NCI-H1436 (cell line): ENCODE measurements around the gene MPZL3.

Experiments used
- DNase-seq: peaks from one replicate; lab custom pipeline; 2025; lab: John Stamatoyannopoulos, UW

Gene MPZL3

DNA sequence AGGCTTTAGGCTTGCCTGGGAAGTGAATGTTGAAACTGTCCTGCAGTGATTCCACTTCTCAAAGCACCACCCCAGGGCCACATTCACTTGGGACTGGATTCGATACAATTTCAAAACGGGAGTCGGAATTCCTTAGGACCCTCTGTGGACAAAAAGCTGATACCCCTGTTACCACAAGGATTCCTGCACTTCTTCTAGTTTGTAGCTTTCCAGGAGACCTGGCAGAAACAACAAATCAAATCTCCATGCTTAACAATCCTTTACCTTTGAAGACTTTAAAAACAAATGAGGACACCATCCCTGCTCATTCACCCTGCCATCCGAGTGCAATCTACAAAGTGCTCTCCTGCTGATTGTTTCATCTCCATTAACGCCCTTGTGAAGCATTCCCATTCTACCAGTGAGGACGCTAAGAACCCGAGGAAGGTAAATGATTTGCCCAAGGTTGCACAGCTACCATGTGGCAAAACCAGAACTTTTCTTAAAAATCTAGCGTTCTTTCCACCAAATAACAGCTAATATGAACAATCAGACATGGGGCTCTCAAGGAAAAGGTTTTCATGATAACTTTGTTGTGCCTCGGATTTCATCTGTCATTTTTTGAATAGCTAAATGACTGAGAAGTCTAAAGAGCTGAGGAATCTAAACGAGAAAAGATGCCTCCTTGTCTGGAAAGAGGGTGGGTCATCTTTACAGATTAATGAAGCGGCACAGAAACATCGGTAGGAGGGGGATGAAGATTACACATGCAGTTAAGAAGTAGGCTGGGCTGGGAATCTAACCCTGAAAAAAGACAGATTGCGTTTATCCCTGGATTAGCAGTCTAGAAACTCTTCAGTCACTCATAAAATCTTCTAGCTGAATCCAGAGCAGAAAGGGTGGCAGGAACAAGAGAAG lies 12.7 kb upstream of the MPZL3 start:
- DNase-seq, result no peak

DNA sequence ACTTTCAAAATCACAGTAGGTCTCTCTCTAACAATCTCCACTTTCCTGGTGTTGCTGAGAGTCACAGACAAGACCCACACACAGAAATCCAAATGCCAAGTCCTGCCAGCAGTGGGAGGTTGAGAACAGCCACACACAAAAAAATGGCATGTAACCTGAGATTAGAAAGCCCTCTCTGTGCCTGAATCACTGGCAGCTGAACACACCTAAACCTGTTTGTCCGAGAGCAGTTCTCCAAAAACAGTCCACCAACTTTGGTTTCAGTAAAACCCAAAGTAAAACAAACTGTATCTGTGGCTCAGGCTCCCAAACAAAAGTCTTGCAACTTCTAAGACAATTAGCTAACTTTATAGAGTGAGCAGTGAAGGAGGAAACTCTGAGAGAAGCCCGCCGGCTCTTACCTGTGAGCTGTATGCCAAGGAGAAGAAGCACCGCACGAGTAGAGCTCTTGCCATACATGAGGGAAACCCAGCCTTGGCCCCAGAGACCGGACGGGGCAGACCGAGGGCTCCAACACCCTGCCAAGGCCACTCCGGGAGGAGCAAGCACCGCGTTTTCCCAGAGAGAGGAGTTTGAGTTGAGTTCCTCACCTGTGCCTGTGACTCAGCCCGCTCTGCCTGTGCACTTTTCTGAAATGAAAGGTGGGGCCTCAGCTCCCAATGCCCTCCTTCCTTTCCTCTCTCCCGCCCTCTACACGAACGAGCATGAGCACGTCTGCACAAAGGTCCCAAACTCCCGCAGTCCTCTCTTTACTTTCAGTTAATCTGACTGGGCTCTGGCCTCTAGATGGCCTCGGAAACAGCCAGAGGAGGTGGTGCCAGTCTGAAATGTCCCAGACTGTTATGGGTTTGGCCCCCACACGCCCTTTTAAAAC lies 11.8 kb upstream of the MPZL3 start, which contains the start of gene MPZL2:
Gene MPZL2, minus strand, starts transcription at position 603 of the 874 bp plus-strand sequence. Its CDS starts 144 bp downstream, at position 459.
- DNase-seq, result no peak

DNA sequence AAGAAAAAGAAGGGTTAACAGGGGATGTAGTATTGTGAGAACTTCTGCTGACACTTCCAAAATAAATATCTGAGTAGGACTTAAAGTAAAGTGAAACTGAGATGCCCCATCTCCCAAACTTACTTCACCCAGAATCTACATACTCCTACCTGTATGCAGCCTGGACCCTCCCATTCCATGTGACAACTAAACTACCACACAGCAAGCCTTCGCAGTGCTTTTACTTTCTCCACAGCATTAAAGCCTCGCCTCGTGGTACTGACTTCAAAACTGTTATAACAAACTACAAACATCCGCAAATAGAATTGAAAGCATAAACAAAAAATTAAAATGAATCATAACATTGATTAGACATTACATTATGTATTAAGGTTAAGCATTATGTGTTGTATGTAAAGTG lies 10.9 kb upstream of the MPZL3 start:
- no peak for DNase-seq

DNA sequence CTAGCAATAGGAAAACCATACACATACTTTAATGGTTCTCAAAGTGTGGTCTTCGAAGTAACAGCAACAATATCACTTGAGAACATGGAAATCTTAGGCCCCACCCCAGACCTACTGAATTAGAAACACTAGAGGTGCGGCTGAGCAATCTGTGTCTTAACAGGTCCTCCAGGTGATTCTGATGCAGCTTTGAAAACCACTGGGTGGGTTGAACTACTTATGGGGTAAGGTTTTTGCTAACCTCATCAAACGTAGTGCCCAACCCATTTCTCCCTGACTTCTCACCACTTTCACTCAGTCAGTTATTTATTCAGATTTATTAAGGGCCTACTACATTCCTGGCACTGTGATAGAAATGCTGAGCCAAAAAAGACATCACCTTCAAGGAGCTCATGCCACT lies 8.2 kb upstream of the MPZL3 start:
- no peak for DNase-seq

DNA sequence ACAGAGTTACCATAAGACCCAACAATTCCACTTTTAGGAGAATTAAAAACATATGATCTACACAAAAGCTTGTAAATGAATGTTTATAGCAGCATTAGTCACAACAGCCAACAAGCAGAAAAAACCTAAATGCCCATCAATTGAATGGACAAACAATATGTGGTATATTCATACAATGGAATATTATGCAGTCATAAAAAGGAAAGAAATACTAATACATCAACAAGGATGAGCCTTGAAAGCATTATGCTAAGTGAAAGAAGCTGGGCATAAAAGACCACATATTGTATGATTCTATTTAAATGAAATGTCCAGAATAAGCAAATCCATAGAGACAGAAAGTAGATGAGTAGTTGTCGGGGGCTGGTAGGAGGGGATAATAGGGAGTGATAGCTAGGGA lies 7.0 kb upstream of the MPZL3 start:
- DNase-seq, result no peak

DNA sequence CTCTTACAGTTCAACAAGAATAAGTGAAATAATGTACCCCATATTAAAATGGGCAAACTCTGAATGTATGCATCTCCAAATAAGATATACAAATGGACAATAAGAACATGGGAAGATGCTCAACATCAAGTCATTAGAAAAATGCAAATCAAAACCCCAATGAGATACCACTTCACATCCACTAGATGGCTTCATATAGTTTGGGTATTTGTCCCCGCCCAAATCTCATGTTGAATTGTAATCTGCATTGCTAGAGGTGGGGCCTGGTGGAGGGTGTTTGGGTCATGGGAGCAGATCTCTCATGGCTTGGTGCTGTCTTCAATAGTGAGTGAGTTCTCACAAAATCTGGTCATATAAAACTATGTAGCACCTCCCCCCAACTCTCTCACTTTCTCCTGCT lies 6.2 kb upstream of the MPZL3 start:
- no peak for DNase-seq

DNA sequence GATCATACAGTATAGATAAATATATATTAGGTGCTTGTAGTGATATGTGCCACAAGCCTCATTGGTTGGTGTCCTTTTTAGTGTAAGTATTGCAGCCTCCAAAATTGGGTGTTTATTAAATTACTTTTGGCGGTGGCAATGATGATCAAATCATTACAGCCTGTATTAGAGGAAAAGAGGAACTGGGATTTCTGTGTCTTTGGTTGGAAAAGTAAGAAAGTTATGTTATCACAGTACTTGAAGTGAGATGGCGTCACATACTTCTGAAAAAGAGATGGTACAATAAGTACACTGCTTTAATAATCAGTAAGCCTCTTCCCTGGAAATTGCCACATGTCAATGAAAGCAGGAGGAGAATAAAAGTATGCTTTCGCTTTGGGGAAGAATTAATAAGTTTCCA lies 523 bp upstream of the MPZL3 start:
- DNase-seq, result no peak

DNA sequence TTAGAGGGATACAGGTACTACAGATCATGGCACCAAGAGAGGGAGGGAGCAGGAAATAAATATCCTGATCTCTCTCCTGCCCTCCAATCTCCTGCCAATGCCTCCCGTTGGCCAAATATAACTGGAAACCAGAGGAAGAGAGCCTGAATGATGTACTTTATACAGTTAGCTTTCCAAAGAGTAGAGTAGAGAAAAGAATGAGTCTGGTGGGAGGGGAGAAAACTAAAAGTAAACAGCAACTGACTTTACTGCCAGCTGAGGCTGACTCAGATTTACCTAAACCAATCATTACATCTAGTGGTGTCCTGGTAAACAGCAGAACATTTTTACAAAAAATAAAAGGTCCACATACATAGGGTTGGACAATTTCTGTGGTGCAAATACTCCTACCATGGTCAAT lies 5.1 kb downstream of the MPZL3 start:
- no peak for DNase-seq

DNA sequence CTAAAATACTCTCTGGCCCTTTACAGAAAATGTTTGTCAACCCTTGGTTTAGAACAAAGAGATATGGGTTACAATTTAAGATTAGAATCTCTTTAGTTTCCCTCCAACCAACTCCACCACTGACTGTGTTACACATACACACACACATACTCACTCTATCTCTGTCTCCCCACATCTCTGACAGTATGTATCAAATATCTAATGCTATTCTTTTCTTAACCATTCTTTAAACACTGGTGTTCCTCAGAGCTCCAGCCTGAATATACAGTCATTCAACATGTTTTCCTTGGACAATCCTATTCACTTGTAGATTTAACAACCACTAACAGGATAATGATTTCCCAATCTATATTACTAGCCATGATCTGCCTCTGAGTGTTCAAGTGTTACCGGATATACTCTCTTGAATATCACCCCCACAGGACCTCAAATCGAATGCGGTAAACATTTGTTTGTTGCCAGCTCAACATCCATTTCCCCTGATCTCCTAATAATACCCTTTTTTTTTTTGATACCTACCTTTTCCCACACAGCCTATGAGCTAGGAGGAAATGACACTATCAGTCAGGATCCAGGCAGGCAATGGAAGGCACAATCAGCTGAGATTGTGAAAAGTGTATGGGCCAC lies 6.1 kb downstream of the MPZL3 start:
- no peak for DNase-seq

DNA sequence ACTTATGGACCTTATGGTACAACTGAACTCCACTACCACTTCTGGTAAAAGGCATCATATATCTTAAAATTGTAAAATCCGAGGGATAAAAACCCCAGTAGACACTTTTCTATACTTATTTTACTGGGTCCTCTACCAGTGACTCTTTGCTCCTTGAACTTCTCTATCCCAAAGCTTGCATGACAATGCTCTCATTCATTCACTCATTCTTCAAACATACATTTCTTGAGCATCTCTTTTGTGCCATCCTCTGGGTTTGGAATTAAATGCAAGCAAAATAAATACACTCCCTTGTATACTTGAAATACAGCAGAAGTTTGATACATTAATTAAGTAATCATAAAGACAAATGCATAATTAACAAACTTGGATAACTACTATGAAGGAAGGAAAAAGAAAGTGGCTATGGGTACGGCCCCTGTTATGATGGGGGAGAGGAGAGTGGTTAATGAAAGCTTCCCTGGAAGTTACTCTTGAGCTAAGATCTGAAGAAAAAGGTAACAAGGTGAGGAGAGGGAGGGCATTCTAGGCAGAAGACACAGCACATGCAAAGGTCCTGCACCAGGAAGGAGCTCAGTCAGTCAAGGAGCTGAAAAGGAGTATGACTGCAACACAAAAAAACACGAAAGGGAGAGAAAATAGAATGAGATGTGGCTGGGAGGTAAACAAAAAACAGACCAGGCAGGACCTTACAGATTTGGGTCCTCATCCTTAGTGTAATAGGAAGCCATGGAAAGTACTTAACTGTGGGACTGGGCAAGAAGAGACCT lies 8.0 kb downstream of the MPZL3 start:
- no peak for DNase-seq

DNA sequence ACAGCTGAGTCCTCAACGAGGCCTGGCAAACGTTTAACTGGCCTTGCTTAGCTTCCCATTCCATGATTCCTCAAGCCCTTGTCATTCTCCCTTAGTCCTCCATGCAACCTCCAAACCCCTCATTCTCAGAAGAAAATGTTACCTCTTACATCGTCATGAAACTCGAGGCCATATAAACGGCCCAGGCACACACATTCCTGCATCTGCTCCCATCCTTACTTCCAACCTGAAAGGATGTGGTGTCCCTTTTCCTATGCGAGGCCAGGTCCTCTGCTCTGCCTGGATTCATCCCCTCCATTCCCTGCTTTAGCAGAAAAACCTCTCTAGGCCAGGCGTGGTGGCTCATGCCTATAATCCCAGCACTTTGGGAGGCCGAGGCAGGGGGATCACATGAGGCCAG lies 9.0 kb downstream of the MPZL3 start:
- no peak for DNase-seq

DNA sequence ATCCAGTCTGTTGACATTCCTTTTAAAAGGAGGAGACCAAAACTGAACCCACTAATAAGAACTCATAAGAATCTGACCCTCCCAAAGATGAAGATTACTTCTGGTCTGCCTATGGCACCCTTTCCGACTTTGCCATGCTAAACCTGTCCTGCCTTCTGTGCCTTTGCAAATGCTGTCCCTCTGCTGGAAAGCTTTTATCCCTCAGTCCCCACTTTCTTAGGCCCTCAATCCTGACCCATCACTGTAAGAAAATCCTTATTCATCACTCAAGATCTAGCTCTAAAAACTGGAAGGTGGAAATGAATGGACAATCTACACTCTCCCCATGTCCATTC lies 10.4 kb downstream of the MPZL3 start:
- no peak for DNase-seq

DNA sequence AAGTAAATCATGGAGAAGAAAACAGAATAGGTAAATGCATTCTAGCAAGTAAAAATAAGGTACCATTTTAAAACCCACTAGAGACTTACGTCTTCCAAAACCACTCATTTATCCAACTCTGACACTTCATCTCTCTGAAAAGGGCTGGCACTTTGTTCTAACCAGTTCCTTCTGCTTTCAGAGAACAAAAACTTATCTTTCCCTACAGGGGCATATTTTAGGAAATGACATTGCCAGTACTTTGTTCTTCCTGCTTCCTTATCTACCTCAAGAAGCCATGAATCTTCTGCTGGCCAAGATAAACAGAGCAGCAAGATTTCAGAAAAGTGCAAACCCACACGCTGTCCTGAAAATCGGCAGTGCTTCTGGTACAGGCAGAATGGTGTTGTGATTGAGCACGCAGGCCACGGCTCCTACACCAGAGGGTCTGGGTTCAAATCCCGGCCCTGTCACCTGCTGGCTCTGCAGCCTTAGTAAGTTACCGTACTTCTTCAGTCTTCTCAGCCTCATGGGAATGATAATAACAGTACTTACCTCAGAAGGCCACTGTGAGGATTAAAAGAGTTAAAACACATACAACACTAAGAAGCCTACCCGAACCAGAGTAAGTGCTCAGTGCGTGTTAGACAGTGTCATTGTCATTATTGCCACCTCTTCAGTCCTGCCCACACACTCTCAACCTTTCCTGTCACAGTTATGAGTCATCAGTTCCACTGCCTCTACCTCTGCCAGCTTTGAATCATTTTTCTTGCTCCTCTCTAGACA lies 11.0 kb downstream of the MPZL3 start:
- DNase-seq, result no peak

DNA sequence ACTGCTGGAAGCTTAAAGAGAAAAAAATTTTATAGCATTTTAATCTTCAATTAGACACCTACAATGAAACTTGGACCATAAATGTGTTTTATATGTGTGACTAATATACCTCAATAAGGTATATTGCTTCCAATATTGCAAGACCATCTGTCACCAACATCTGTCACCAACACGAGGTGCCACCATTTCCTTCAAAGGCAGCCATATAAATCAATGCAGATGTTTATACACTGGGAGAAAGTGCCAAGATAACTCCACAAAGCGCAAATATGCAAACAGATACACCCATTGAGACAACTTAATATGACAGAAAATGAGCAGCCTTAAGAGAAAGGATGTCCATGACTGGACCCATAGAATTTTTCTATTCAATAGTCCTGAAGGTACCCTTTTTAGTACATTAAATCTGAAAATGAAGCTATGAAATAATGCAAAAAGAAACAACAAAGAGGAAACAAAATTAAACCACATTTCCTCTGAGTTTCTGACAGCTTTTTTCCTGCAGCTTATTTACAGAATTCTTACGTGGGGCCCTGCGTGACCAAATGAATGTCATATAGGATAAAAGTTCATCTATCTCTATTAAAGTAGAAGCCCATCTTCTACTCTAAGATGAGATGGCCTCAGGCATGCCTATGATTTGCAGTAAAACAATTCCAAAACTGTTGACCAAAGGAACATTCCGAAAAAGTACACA lies 12.5 kb downstream of the MPZL3 start:
- no peak for DNase-seq

DNA sequence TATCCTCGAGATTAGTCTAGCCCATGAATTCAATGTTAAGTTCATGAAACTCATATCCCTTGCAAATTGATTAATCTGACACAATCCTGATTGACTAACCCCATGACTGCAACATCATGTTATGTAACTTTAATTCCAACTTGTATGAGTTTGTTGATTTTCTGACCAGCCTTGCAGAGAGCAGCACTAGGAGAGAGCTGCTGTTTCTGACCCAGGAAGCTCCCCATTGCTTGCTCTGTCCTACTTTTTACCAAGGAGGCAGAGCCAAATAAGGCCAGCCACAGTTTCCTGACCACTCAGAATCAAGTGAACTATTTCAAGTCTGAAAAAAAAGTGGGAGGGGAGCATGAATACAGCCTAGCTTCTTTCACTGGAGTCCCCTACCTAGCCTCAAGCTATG lies 13.2 kb downstream of the MPZL3 start:
- DNase-seq, result no peak

DNA sequence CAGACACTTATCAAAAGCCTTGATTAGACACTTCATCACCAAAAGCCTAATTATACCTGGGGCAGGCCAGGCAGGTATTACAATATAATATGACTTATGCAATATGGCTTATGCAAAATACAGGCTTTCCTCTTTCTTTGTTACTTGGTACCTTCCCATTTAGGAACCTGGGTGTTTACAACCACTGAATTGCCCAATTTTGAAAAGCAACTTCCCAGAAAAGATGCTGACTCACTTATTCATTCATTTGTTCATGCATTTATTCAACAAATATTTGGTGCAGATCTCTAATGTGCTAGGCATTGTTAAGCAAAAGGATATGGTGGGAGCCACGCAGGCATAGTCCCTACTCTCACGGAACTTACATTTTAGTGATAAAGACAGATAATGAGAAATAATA lies 13.7 kb downstream of the MPZL3 start:
- no peak for DNase-seq

DNA sequence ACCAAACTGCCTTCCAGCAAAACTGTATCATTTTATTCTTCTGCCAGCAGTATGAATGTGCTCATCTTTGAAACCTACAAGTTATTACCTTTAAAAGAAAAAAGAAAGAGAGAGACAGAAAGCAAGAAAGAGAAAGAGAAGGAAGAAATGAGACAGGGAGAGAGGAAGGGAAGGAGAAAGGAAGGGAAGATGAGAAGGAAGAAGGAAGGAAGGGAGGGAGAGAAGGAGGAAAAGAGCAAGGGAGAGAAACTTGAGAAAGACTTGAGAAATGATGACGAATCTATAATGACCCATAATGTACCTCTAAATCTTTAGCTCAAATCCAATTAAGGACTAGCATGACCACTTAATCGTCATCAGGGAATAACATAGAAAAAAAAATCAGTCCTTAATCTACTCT lies 16.0 kb downstream of the MPZL3 start:
- DNase-seq, result no peak

DNA sequence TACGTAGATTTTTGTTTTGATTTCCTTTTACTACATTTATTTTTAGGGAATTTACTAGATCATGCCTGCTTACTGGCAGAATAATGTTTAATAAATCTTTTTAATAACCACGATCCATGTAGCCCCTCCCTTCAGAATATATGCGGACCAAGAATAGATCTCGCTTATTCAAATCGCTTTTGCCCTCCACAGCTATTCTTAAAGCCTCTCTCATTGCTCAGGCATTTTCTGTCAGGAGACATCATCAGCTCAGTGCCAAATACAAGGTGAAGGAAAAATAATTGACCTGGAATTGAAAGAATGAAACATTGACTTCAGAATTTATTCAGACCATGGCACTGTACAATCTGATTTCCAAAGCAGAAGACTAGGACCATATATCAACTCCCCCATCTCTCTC lies 17.3 kb downstream of the MPZL3 start:
- no peak for DNase-seq

DNA sequence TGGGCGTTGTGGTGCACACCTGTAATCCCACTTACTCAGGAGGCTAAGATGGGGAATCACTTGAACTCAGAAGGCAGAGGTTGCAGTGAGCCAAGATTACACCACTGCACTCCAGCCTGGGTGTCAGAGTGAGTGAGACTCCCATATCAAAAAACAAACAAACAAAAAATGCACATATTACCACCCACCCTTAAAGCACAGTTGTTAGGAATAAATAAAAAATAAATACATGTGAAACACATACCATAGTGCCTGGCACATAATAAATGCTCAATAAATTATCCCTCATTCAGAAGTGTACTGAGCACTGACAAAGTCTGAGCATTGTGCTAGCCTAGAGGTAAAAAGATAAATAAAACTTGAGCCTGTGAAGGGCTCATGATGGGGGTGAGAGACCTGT lies 18.3 kb downstream of the MPZL3 start:
- DNase-seq, result no peak

DNA sequence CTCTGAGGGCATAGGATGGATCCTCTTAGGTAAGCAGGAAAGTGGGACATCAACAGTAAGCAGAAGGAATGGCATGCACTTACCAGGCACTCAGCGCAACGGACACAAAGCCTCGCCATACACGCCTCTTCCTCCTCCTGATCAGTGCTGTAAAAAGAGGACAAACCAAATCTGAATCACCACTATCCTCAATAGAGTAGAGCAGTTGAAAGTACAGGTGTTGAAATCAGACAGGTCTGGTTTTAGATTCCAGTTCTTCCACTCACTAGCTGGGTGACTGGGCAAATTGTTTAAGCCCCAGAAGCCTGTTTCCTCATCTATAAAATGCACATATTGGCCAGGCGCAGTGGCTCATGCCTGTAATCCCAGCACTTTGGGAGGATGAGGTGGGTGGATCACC lies 18.8 kb downstream of the MPZL3 start:
- no peak for DNase-seq

DNA sequence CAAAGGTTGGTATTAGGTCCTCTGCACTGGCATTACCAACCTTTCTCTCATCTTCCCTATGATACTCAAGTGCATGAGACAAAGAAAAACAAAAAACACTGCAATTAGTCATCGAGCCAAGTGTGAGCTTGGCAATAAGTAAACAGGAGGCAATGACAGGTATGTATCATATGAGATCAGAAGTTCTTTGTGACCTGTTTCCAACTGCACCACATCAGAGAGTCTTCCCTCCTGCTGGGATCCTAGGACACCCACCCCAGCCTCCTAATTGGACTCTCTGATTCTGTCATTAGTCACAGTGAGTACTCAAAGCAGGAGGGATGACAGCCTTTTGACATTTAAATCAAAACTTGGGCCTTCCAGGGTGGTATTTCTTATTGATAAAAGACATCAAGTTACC lies 19.5 kb downstream of the MPZL3 start:
- no peak for DNase-seq
